GM18873 (cell line): ENCODE measurements around the gene ITM2C.

ENCODE experiments used
- ATAC-seq: cut with Tn5 transposase; IDR thresholded peaks from one replicate; pipeline ENCODE4 v1.9.1; 2021; ENCODE audit warnings: mild to moderate bottlenecking, moderate library complexity, moderate number of reproducible peaks; ENCODE audit not compliant: unreplicated experiment, low FRiP score

The ITM2C gene

DNA sequence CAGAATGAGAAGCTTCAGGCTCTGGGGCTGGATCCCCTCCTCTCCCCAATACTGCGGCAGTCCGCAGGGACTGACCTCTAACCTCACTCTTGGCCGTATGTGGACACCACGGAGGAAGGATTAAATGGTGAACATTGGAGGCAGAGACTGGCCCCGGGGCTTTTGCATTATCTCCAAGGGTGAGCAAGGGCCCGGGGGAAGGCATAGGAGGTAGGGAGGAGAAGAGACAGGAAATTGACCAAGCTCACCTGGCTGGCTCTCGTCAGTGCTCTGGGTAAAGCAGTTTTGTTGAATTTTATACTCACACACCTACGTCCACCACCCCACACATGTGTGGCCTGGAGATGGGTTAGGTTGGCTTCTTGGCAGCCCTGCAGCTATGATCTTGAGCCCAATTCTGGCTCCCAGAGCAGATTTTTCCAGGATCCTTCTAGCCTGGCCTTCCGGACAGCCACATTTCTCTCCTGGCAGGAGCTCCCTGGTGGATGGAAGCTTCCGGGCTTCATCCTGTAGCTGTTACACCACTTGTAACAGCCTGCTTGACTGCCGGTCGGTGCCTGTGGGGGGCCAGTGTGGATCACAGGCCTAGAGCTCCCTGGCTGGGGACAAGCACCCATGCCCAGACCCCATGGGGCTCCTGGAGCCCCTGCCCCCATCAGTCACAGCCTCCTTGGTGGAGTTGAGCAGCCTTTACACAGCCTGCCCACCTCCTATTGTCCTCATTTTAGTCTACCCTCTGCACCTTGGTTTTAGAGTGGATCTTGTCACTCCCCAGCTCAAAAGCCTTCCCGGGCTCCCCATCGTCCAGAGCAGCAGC is 7.6 kb downstream of the ITM2C start:
- no peak for ATAC-seq

DNA sequence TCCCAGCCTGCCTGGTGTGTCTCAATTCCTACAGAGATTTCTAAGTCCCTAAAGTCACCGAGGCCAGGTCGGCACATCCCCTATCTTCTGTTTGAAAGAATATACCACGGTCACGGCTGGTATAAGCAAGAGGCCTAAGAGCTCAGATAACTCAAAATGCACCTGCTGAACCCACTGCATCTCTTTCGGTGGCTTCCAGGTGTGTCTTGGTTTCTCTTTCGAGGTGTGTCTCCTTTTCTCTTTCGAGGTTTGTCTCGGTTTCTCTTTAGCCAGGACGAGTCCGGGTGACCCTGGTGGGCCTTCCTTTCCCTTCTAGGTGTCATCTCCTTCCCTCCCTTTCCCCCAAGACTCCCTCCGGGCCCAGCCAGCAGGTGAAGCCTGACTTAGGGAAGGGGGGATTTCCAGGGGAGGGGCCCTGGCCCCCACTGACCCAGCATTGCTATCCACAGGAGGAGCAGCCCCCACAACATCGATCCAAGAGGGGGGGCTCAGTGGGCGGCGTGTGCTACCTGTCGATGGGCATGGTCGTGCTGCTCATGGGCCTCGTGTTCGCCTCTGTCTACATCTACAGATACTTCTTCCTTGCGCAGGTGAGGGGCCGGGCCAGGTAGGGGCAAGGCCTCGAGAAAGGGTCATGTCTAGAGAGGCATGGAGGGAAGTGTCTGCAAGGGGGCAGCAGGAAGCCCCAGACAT is 8.4 kb downstream of the ITM2C start:
- peak; percentile 64 for ATAC-seq

DNA sequence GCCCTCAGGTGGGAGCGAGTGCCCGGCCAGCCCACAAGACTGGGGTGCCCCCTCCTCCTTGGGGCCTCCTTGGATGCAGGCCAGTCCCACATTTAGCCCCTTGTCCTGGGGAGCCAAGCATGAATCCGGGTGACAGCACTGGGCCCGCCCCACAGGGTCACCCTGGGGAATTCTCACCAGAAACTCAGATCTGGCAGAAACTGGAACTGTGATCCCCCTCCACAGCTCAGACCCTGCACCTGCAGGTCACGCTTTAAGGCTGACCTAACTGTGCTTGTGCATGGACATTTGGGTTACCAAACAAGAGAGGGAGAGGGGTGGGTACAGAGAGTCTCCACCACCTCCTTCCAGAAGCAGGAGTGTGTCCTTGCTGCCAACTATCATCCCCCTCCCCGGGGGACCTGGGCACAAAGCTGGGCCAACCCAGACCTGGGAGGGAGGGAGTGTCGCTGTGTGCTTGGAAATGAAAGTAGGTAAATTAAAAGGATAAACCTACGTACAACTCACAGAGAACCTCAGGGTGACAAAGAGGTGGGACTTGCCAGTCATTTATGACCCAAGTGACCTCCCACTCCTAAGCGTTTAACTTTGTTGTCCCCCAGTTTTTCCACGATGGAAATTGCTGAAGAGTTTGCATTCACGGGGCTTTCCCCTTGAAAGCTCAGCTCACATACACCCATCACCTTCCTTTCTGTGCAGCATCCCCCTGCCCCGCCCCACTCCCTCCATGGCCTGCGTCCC is 9.1 kb downstream of the ITM2C start:
- ATAC-seq, result peak; percentile 67

DNA sequence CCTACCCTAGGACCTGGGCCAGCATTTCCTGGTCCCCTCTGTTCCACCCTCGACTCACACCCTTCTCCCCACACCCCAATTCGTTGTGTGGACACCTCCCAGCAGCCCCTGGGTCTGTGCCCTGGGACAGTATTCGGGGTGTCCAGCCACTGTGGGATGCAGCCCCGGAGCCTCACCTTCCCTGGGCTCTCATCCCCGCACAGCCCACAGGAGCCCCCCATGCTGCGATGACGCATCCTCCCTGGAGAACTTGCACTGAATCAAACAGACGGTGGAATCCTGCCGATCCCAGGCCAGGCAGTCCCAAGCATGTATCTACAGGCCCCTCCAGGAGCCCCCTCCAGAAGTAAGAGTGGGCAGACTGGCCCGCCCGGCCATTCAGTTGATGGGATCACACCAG is 9.7 kb downstream of the ITM2C start:
- ATAC-seq, result no peak

DNA sequence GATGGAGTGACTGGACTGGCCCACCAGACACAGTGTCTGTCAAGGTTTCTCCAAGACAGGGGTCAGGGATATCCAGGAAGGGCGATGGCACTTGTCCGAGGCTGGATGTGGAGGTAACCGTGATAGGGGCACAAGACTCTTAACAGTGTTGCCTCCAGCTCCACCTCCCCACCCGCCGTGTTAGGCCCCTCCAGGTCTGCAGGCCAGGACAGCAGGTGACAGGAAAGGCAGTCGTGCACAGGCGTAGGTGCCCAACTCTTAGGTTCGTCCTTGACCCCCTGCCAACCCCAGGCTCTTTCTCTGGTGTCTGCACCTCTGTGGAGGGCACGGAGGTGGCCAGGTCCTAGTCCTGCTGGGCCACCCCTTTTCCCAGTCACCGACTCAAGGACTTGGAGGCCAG is 10.1 kb downstream of the ITM2C start:
- ATAC-seq, result no peak

DNA sequence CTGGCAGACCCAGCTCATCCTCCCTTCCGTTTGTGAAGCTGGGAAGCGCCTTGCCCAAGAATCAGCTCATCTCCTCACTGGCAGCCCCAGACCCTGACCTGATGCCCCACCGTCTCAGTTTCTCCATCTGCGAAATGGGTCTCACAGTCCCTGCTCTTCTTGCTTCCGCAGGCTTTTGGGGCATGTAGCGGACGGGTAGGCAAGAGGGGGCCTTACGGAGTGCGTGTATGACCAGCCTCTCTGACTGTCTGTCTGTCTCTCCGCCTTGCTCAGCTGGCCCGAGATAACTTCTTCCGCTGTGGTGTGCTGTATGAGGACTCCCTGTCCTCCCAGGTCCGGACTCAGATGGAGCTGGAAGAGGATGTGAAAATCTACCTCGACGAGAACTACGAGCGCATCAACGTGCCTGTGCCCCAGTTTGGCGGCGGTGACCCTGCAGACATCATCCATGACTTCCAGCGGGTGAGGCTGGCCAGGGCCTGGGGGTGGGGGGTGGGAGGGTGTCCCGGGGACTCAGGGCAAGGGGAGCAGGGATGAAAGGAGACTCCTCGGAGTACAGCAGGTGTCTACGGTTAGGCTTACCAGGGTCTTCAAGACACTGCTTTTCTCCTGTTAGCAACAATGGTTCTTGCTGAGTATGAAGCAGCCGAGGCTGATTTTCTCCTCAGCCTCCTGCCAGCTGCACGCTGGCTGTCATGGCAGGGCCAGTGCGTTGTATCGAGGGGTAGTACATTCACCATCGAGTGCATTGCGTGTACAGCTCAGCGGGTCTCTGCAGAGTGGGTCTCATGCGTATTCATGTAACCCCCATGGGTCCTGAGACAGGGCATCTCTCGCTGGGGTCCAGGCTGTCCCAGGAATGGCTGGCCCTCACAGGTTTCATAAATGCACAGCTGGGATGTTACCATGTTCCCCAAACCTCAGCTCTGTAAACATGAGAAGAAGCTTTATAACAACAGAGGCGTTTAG is 10.9 kb downstream of the ITM2C start:
- ATAC-seq, result no peak

DNA sequence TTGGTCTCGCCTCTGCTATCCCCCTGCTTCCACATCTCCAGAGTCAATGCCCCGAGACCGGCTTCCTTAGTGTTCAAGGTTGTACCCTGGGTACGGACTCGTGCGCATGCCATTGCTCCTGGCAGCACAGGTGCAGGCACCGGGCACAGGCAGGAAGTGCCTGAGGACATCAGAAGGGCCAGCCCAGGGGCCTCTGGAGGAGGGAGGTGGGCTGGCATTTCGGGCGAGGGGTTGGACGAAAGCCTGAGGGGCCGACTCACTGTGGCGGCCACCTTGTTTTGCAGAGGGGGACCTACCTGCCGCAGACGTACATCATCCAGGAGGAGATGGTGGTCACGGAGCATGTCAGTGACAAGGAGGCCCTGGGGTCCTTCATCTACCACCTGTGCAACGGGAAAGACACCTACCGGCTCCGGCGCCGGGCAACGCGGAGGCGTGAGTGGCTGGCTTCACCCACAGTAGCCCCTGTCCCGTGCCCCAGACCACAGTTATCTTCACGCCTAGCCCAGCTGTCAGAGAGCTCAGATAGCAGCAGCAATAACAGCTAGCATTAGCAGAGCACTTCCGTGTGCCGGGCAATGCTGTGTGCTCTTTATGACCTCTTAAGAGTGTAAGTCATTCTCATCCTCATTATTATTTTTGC is 12.5 kb downstream of the ITM2C start:
- ATAC-seq, result no peak

DNA sequence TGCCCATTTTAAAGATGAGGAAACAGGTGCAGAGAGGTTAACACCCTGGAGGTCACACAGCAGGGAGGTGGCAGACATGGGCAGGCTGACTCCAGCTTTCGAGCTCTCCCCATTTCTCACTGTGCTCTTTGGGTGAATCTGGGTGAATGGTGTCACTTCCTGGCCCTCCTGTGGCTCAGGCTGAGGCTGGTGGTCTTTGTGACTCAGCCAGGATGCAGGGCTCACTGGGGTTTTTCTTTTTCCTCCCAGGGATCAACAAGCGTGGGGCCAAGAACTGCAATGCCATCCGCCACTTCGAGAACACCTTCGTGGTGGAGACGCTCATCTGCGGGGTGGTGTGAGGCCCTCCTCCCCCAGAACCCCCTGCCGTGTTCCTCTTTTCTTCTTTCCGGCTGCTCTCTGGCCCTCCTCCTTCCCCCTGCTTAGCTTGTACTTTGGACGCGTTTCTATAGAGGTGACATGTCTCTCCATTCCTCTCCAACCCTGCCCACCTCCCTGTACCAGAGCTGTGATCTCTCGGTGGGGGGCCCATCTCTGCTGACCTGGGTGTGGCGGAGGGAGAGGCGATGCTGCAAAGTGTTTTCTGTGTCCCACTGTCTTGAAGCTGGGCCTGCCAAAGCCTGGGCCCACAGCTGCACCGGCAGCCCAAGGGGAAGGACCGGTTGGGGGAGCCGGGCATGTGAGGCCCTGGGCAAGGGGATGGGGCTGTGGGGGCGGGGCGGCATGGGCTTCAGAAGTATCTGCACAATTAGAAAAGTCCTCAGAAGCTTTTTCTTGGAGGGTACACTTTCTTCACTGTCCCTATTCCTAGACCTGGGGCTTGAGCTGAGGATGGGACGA is 13.2 kb downstream of the ITM2C start:
- no peak for ATAC-seq

DNA sequence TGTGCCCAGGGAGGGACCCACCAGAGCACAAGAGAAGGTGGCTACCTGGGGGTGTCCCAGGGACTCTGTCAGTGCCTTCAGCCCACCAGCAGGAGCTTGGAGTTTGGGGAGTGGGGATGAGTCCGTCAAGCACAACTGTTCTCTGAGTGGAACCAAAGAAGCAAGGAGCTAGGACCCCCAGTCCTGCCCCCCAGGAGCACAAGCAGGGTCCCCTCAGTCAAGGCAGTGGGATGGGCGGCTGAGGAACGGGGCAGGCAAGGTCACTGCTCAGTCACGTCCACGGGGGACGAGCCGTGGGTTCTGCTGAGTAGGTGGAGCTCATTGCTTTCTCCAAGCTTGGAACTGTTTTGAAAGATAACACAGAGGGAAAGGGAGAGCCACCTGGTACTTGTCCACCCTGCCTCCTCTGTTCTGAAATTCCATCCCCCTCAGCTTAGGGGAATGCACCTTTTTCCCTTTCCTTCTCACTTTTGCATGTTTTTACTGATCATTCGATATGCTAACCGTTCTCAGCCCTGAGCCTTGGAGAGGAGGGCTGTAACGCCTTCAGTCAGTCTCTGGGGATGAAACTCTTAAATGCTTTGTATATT is 14.0 kb downstream of the ITM2C start:
- no peak for ATAC-seq

DNA sequence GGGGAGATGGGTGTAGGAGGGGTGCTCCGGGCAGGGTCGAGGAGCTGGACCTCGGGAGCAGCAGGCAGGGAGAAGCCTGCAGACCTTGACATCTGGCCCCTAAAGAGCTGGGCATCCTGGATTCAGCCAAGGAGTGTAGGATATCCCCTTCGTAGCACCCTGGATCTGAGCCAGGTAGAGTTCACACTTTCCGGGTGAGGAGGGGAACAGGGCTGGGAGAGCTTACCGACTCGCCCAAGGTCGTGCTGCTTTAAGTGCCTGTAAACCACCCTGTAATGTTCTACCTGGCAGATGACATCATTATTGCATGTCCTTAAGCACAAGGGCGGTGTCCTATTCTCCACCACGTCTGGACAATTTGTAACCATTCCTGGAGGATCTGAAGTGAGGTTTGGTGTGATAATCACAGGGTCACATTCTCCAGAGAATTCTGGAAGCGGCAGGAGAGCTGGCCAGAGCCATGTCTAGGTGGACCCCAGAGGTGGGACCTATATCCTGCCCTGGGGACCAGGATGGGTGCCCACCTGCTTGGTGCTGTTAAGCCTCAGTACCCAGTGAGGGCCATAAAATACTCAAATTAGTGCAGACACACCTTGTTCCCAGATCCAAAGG is 14.6 kb downstream of the ITM2C start:
- no peak for ATAC-seq

DNA sequence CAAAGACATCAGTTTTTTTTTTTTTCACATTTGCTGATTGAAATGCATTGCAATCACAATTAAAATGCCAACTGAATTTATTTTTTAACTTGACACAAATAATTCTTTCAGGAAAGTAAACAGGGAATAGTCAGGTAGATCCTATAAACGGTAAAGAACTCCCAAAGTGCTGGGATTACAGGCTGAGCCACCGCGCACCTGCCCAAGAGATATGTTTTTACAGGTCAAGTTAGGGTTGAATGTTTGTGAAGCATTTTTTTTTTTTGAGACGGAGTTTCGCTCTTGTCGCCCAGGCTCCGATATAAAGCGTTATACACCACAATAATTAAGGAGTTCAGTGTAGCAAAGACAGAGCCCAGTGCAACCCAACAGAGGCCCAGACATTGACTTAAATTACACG is 15.1 kb downstream of the ITM2C start:
- ATAC-seq, result no peak

DNA sequence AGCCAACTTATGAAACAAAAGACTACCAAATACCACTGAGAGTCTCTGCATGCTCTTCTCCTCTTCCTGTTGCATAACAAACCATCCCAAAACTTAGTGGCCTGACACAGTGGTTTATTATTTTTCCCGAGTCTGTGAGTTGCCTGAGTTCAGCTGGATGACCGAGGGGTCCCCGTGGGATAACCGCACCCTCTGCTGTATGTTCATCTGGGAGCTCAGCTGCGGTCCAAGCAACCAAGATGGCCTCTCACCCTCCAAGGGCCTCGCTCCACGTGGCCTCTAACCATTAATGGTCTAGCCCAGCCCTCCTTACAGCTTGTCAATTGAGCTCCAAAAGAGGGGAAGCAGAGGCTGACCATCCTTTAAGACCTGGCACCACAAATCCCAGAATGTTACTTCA is 17.1 kb downstream of the ITM2C start:
- no peak for ATAC-seq

DNA sequence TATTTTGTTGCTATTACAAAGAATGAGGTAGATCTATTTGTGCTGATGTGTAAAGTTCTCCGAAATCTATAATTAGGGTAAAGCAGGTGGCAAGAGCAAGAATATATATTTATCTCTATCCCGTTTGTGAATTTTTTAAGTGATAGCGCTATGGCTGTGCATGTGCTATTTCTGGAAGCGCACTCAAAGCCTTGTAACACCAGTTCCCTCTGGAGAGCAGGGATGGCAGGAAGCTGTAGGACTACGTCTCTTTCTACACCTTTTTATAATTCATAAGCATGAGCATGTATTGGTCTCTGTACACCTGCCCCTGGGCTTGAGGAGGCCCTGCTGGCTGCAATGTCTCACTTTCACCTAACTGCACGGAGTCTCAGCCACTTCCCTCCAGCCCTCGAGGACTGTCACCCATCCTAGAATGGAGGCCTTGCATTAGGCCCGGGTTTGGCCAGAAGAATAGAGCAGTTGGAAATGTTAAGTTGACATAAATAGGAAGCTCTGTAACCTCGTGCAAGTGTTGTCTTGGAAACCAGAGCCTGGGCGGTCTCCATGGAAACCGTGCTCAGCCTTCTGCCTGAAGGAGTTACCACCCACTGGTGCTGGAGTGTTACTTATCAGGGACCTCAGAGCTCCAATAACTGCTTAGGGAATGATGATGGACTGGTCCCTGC is 20.9 kb downstream of the ITM2C start:
- ATAC-seq, result no peak

DNA sequence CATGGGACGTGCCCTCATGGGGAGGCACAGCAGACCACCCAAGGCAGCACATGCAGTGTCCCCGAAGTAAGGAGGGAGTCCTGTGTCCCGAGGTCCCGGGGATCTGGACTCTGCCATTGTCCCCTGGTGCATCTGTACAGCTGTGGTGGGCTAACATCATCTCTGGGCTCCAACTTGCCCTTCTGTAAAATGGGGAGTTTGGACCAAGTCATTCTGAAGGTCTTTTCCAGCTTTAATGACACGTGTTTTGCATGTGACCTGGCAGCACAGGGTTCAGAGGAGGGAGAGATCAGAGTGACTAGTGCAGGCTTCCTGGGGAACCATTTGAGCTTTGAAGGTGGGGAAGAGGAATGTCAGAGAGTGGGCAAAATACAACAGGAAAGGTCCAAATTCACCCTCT is 21.5 kb downstream of the ITM2C start:
- no peak for ATAC-seq

DNA sequence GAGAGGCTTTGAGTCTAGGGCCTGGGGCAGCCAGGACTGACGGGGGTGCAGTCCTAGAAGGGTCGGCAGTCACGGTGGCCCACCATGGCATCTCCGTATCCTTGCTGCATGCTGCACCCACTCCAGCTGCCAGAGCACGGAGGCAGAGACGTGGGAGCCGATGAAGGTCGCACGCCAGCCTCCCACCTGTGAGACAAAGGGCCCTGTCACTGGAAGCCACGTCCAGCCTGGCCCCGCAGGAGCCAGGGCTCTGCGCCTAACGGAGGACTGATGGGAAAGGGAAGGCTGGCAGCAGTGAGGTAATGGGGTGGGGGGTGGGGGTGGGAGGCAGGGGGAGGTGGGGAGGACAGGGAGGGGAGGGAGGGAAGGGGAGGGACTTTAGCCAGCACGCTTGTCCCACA is 21.9 kb downstream of the ITM2C start:
- no peak for ATAC-seq

DNA sequence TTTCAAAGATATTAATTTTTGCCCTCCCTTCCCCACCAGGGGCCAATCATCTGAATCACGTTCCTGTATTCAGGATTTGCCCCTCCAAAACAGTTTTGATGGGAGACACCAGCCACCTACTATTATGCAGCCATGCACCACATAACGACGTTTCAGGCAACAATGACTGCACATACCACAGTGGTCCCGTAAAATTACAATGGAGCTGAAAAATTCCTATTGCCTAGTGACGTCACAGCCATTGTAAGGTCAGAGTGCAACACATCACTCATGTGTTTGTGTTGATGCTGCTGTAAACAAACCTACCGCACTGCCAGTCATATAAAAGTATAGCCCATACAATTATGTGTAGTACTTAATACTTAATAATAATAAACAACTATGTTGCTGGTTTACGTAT is 22.6 kb downstream of the ITM2C start:
- ATAC-seq, result no peak

DNA sequence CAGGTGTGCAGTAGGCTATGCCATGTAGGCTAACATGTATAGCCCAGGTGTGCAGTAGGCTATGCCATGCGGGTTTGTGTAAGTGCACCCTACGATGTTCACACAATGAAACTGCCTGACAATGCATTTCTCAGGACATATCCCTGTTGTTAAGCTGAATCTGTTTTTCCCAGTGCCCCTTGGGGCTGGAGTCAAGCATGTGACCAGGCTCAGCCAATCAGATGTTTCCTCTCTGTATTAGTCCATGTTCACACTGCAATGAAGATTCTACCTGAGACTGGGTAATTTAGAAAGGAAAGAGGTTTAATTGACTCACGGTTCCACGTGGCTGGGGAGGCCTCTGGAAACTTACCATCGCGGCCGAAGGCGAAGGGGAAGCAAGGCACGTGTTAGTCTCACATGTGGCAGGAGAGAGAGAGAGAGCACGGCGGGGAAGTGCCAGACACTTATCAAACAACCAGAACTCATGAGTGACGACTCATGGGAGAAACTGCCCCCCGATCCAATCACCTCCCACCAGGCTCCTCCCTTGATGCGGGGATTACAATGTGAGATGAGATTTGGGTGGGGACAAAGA is 24.2 kb downstream of the ITM2C start:
- no peak for ATAC-seq
